Neural cell (in vitro differentiated cells): ENCODE data around the gene LBH. TPM values are rescaled to one million over a fixed set of nuclear protein-coding genes. Genes with fewer than 3 reads are reported as not detected.

ENCODE experiments used
- H2AFZ ChIP-seq: fragments of 200-600, 300-800 bp; sonication (generic), shearing (Covaris generic); 2 replicates; pipeline ENCODE4 v1.6.0; 2014; ENCODE audit warnings: low read depth, mild to moderate bottlenecking, antibody characterized with exemption, low read length, moderate library complexity
- H3F3A ChIP-seq: fragments of 200-600 bp; shearing (Covaris generic); 2 replicates; pipeline ENCODE4 v1.6.1; 2016; ENCODE audit warnings: mild to moderate bottlenecking, moderate library complexity, mixed read lengths, antibody characterized with exemption, low read length; ENCODE audit not compliant: insufficient read depth, poor library complexity, severe bottlenecking
- H3K27ac ChIP-seq: fragments of 200-600, 300-800 bp; sonication (generic), shearing (Covaris generic); 2 replicates; pipeline ENCODE4 v1.5.1; 2014; ENCODE audit warnings: mild to moderate bottlenecking, low read length, moderate library complexity
- H3K27me3 ChIP-seq: fragments of 300-800, 200-600 bp; sonication (generic), shearing (Covaris generic); 2 replicates; pipeline ENCODE4 v1.6.0; 2014; ENCODE audit warnings: mild to moderate bottlenecking, low read depth, low read length, moderate library complexity; ENCODE audit not compliant: insufficient read depth
- H3K36me3 ChIP-seq: fragments of 300-800, 200-600 bp; sonication (generic), shearing (Covaris generic); 2 replicates; pipeline ENCODE4 v1.5.1; 2014; ENCODE audit warnings: mild to moderate bottlenecking, antibody characterized with exemption, low read length, moderate library complexity; ENCODE audit not compliant: insufficient read depth
- H3K4me2 ChIP-seq: fragments of 300-800, 200-600 bp; sonication (generic), shearing (Covaris generic); 2 replicates; pipeline ENCODE4 v1.6.0; 2014; ENCODE audit warnings: mild to moderate bottlenecking, low read length
- H3K4me3 ChIP-seq: fragments of 300-800, 200-600 bp; sonication (generic), shearing (Covaris generic); 2 replicates; pipeline ENCODE4 v1.5.1; 2014; ENCODE audit warnings: mild to moderate bottlenecking, low read length, moderate library complexity
- H3K79me2 ChIP-seq: fragments of 200-600 bp; shearing (Covaris generic); replicated peaks from 2 replicates; pipeline ENCODE4 v1.6.0; 2014; ENCODE audit warnings: mild to moderate bottlenecking, low read length, moderate library complexity; ENCODE audit not compliant: insufficient read depth
- H3K9ac ChIP-seq: fragments of 300-800, 200-600 bp; sonication (generic), shearing (Covaris generic); 2 replicates; pipeline ENCODE4 v1.6.1; 2016; ENCODE audit warnings: mild to moderate bottlenecking, low read length, mixed read lengths
- H3K9me2 ChIP-seq: fragments of 200-600 bp; shearing (Covaris generic); 2 replicates; pipeline ENCODE4 v1.6.1; 2016; ENCODE audit warnings: mild to moderate bottlenecking, low read length, mixed read lengths; ENCODE audit not compliant: insufficient read depth
- H3K9me3 ChIP-seq: fragments of 200-600, 300-800 bp; sonication (generic), shearing (Covaris generic); 2 replicates; pipeline ENCODE4 v1.6.1; 2016; ENCODE audit warnings: mild to moderate bottlenecking, mixed run types, low read length, moderate library complexity, mixed read lengths
- H4K20me1 ChIP-seq: fragments of 200-600 bp; shearing (Covaris generic); 2 replicates; pipeline ENCODE4 v1.6.1; 2016; ENCODE audit warnings: mild to moderate bottlenecking, mixed run types; ENCODE audit not compliant: insufficient read depth
- CTCF ChIP-seq: fragments of 450-650 bp; IDR thresholded peaks from 2 replicates; pipeline ENCODE4 v1.5.1; 2014; ENCODE audit warnings: antibody characterized with exemption, mild to moderate bottlenecking, moderate library complexity; ENCODE audit not compliant: poor library complexity, severe bottlenecking
- EP300 ChIP-seq: fragments of 450-650 bp; conservative IDR thresholded peaks from 2 replicates; pipeline ENCODE4 v1.6.1; 2014; ENCODE audit warnings: antibody characterized with exemption, mild to moderate bottlenecking, moderate library complexity; ENCODE audit not compliant: poor library complexity, severe bottlenecking
- EZH2 ChIP-seq: fragments of 200-600, 300-800 bp; shearing (Covaris generic), sonication (generic); IDR thresholded peaks from 2 replicates; pipeline ENCODE4 v1.6.1; 2014; ENCODE audit warnings: antibody characterized with exemption, low read length, borderline replicate concordance, mild to moderate bottlenecking; ENCODE audit not compliant: insufficient read depth, poor library complexity, severe bottlenecking
- MXI1 ChIP-seq: fragments of 450-650 bp; conservative IDR thresholded peaks from 2 replicates; pipeline ENCODE4 v1.6.1; 2014; ENCODE audit warnings: antibody characterized with exemption, mild to moderate bottlenecking; ENCODE audit not compliant: poor library complexity, severe bottlenecking
- POLR2AphosphoS5 ChIP-seq: IDR thresholded peaks from 2 replicates; pipeline ENCODE4 v1.6.1; 2012
- RAD21 ChIP-seq: fragments of 450-650 bp; conservative IDR thresholded peaks from 2 replicates; pipeline ENCODE4 v1.6.1; 2014; ENCODE audit warnings: antibody characterized with exemption, mild to moderate bottlenecking, moderate library complexity
- SMC3 ChIP-seq: fragments of 450-650 bp; conservative IDR thresholded peaks from 2 replicates; pipeline ENCODE4 v1.6.1; 2014; ENCODE audit warnings: antibody characterized with exemption, mild to moderate bottlenecking, moderate library complexity; ENCODE audit not compliant: poor library complexity
- TAF1 ChIP-seq: IDR thresholded peaks from 2 replicates; pipeline ENCODE4 v1.6.1; 2012; ENCODE audit warnings: low read depth
- polyA plus RNA-seq: library from polyadenylated mRNA; depleted of rRNA; stranded (reverse); fragments of >200 nt; gene quantifications from 2 replicates; pipeline ENCODE4 v1.2.3, GENCODE V29; 2014
- TF ChIP-seq, protein P1 (sequence below): IDR thresholded peaks from 2 replicates; pipeline ENCODE4 v1.6.1; 2012; ENCODE audit warnings: borderline replicate concordance

LBH gene
- polyA plus RNA-seq, 1 donor from 2014 or later: 345 TPM

DNA sequence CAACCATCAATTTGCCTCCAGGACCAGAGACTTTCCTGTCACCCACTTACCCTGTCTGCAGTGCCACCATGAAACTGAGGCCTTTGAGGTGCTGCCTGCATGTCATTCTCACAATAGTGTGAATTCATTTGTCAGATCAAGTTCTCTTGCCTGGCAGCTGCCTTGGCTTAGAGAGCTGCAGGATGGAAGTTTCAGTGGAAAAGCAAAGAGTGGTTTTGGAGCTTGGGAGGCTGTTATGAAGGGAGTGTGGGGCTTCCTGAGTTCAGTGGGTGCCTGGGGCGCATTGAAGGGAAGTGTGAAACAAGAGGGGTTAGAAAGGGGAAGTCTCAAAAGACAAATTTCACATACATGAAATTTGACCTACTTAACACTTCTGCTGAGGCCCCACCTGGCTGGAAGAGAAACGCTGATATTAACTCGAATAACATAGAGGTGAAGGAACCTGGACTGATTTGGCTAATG is 7.9 kb upstream of the LBH start:
- H3K9me3 ChIP-seq: no peaks in the 10 kb centered on the region
- H4K20me1 ChIP-seq: no peaks in the 10 kb centered on the region
- H3K36me3 ChIP-seq: no peaks in the 10 kb centered on the region
- H3F3A ChIP-seq: no peaks in the 10 kb centered on the region
- H3K27ac ChIP-seq: no peak overlapping the region
- H3K27me3 ChIP-seq: no peaks in the 10 kb centered on the region
- H3K9ac ChIP-seq: no peak overlapping the region
- no peaks in the 10 kb centered on the region for H3K9me2 ChIP-seq
- no peaks in the 10 kb centered on the region for H3K79me2 ChIP-seq
- TF ChIP-seq EZH2 (no peak), CTCF (no peak), EP300 (no peak), MXI1 (no peak), RAD21 (no peak), TAF1 (no peak), SMC3 (no peak), POLR2AphosphoS5 (no peak)
- TF ChIP-seq, protein P1, sequence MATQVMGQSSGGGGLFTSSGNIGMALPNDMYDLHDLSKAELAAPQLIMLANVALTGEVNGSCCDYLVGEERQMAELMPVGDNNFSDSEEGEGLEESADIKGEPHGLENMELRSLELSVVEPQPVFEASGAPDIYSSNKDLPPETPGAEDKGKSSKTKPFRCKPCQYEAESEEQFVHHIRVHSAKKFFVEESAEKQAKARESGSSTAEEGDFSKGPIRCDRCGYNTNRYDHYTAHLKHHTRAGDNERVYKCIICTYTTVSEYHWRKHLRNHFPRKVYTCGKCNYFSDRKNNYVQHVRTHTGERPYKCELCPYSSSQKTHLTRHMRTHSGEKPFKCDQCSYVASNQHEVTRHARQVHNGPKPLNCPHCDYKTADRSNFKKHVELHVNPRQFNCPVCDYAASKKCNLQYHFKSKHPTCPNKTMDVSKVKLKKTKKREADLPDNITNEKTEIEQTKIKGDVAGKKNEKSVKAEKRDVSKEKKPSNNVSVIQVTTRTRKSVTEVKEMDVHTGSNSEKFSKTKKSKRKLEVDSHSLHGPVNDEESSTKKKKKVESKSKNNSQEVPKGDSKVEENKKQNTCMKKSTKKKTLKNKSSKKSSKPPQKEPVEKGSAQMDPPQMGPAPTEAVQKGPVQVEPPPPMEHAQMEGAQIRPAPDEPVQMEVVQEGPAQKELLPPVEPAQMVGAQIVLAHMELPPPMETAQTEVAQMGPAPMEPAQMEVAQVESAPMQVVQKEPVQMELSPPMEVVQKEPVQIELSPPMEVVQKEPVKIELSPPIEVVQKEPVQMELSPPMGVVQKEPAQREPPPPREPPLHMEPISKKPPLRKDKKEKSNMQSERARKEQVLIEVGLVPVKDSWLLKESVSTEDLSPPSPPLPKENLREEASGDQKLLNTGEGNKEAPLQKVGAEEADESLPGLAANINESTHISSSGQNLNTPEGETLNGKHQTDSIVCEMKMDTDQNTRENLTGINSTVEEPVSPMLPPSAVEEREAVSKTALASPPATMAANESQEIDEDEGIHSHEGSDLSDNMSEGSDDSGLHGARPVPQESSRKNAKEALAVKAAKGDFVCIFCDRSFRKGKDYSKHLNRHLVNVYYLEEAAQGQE: no peak
- no peak overlapping the region for H3K4me2 ChIP-seq
- no peak overlapping the region for H2AFZ ChIP-seq
- H3K4me3 ChIP-seq: no peak overlapping the region

DNA sequence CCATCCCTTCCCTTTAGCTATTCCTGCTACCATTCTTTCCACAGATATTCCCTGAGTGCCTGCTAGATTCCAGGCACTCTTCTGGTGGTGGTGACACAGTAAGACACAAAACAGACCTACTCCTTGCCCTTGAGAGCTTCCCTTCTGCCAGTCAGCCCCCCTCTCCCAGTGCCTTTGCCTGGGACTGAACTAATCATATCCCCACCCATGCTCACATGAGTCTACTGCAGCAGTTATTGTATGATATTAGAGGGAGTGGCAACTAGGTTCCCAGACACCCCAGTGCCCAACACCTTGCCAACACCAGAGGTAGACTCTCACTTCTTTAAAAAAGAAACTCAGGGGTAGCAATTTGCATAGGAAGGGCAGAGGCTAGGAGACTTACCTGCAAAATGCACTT is 7.2 kb upstream of the LBH start:
- TF ChIP-seq MXI1 (no peak), CTCF (no peak), POLR2AphosphoS5 (no peak), TAF1 (no peak), EP300 (no peak), EZH2 (no peak), RAD21 (no peak), SMC3 (no peak)
- TF ChIP-seq, protein P1: no peak
- H2AFZ ChIP-seq: no peak overlapping the region
- no peak overlapping the region for H3K4me2 ChIP-seq
- H3K9ac ChIP-seq: no peak overlapping the region
- no peaks in the 10 kb centered on the region for H3K27me3 ChIP-seq
- no peaks in the 10 kb centered on the region for H3F3A ChIP-seq
- H4K20me1 ChIP-seq: no peaks in the 10 kb centered on the region
- H3K27ac ChIP-seq: no peak overlapping the region
- no peaks in the 10 kb centered on the region for H3K79me2 ChIP-seq
- H3K36me3 ChIP-seq: no peaks in the 10 kb centered on the region
- H3K4me3 ChIP-seq: no peak overlapping the region
- H3K9me3 ChIP-seq: no peaks in the 10 kb centered on the region
- no peaks in the 10 kb centered on the region for H3K9me2 ChIP-seq
